ENCODE results near the gene ZNRF3. TPM values are rescaled to one million over a fixed set of nuclear protein-coding genes. Genes with fewer than 3 reads are reported as not detected.
A peak's percentile ranks its signal among the peaks of the same experiment; 100 is the strongest.

The ZNRF3 gene
- total and polyA plus RNA-seq, 2 experiments from 2014 or later: 11.1 to 32.2 TPM

DNA sequence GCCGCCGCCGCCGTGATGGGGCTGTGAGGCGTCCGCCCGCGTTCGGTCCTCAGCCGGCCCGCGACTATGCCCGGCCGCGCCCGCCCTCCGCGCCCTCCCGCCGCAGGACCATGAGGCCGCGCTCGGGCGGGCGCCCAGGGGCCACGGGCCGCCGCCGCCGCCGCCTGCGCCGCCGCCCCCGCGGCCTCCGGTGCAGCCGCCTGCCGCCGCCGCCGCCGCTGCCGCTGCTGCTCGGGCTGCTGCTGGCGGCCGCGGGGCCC, 215 bp downstream of the ZNRF3 start:
- Histone ChIP-seq H3K79me2 (replicated peaks; ENCODE audit: insufficient read depth) (peaks cover 44% of the 10 kb centered on the region), H3K4me1 (ENCODE audit: insufficient read depth) (peaks cover 43% of the 10 kb centered on the region), H3K27me3 (ENCODE audit: insufficient read depth) (no peaks in the 10 kb centered on the region), H3K4me2 (no peak overlapping the region), H4K20me1 (replicated peaks; ENCODE audit: insufficient read depth) (peaks cover 42% of the 10 kb centered on the region), H3K9me2 (ENCODE audit: insufficient read depth) (no peaks in the 10 kb centered on the region), H3F3A (replicated peaks; ENCODE audit: low read depth) (peaks cover 7% of the 10 kb centered on the region; the same call in 1 of the 2 replicates), H3K4me3 (peak overlapping the region; percentile 92; the same call in 1 of the 2 replicates), H3K36me3 (ENCODE audit: insufficient read depth) (no peaks in the 10 kb centered on the region), H2AFZ (no peak overlapping the region), H3K27ac (ENCODE audit: low read depth) (no peak overlapping the region)
- Mint-ChIP-seq H3K27ac (no peak overlapping the region), H3K9me3 (no peaks in the 10 kb centered on the region; the same call in 2 of the 3 replicates), H3K4me1 (peaks cover 44% of the 10 kb centered on the region), H3K27me3 (ENCODE audit: insufficient read depth, low read depth, poor library complexity) (peaks cover 17% of the 10 kb centered on the region), H3K36me3 (ENCODE audit: low read depth) (no peaks in the 10 kb centered on the region; the same call in 2 of the 3 replicates), H3K4me3 (peak overlapping the region; percentile 84; the same call in 1 of the 3 replicates)
- TF ChIP-seq STAT1 (IDR thresholded peaks at IDR 0.05; ENCODE audit: unreplicated experiment): no peak
- no peak for TF ChIP-seq ZNF331 (CRISPR knock-in tag; IDR thresholded peaks at IDR 0.05; ENCODE audit: low read depth)
- TF ChIP-seq JUNB (IDR thresholded peaks at IDR 0.05; ENCODE audit: unreplicated experiment): no peak
- no peak for TF ChIP-seq NANOG (IDR thresholded peaks at IDR 0.05; ENCODE audit: borderline replicate concordance)
- TF ChIP-seq, protein P1, sequence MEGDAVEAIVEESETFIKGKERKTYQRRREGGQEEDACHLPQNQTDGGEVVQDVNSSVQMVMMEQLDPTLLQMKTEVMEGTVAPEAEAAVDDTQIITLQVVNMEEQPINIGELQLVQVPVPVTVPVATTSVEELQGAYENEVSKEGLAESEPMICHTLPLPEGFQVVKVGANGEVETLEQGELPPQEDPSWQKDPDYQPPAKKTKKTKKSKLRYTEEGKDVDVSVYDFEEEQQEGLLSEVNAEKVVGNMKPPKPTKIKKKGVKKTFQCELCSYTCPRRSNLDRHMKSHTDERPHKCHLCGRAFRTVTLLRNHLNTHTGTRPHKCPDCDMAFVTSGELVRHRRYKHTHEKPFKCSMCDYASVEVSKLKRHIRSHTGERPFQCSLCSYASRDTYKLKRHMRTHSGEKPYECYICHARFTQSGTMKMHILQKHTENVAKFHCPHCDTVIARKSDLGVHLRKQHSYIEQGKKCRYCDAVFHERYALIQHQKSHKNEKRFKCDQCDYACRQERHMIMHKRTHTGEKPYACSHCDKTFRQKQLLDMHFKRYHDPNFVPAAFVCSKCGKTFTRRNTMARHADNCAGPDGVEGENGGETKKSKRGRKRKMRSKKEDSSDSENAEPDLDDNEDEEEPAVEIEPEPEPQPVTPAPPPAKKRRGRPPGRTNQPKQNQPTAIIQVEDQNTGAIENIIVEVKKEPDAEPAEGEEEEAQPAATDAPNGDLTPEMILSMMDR (conservative IDR thresholded peaks at IDR 0.05; ENCODE audit: low read depth in 2 of 2): no peak
- TF ChIP-seq CREB1 (CRISPR knock-in tag; IDR thresholded peaks at IDR 0.05; ENCODE audit: low read depth): no peak
- TF ChIP-seq, protein P2, sequence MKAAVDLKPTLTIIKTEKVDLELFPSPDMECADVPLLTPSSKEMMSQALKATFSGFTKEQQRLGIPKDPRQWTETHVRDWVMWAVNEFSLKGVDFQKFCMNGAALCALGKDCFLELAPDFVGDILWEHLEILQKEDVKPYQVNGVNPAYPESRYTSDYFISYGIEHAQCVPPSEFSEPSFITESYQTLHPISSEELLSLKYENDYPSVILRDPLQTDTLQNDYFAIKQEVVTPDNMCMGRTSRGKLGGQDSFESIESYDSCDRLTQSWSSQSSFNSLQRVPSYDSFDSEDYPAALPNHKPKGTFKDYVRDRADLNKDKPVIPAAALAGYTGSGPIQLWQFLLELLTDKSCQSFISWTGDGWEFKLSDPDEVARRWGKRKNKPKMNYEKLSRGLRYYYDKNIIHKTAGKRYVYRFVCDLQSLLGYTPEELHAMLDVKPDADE (IDR thresholded peaks at IDR 0.05): no peak
- TF ChIP-seq ZNF462 (CRISPR knock-in tag; IDR thresholded peaks at IDR 0.05): no peak
- no peak for TF ChIP-seq ZNF114 (CRISPR knock-in tag; IDR thresholded peaks at IDR 0.05)
- TF ChIP-seq REST (IDR thresholded peaks at IDR 0.05; ENCODE audit: unreplicated experiment): no peak
- no peak for TF ChIP-seq POLR2AphosphoS5 (IDR thresholded peaks at IDR 0.05; ENCODE audit: low read depth)
- TF ChIP-seq EZH2 (IDR thresholded peaks at IDR 0.05; ENCODE audit: low read depth, unreplicated experiment): no peak
- TF ChIP-seq EZH2phosphoT487 (IDR thresholded peaks at IDR 0.05; ENCODE audit: unreplicated experiment): no peak
- ATAC-seq (no peak), DNase-seq (ENCODE audit: low spot score) (no peak)
